OCI-LY1 (cell line): Measurements from ENCODE around the gene CHN2.

Experiments used
- H2AFZ ChIP-seq: fragments of 200-600 bp; sonication (generic), shearing (Covaris generic); 2 replicates; pipeline ENCODE4 v1.6.0; 2014; ENCODE audit warnings: antibody characterized with exemption, mild to moderate bottlenecking, low read length
- H3F3A ChIP-seq: fragments of 200-600 bp; sonication (generic), shearing (Covaris generic); 2 replicates; pipeline ENCODE4 v1.6.0; 2014; ENCODE audit warnings: mild to moderate bottlenecking, antibody characterized with exemption, low read length, moderate library complexity; ENCODE audit not compliant: insufficient read depth
- H3K27ac ChIP-seq: fragments of 200-600 bp; sonication (generic); 2 replicates; pipeline ENCODE4 v1.5.1; 2014; ENCODE audit warnings: low read length, mixed run types, mild to moderate bottlenecking, low read depth; ENCODE audit not compliant: poor library complexity, severe bottlenecking
- H3K27me3 ChIP-seq: fragments of 200-600 bp; sonication (generic); 2 replicates; pipeline ENCODE4 v1.6.0; 2014; ENCODE audit warnings: antibody characterized with exemption, mild to moderate bottlenecking, low read length, moderate library complexity; ENCODE audit not compliant: insufficient read depth
- H3K36me3 ChIP-seq: fragments of 200-600 bp; sonication (generic); 2 replicates; pipeline ENCODE4 v1.6.1; 2014; ENCODE audit warnings: mild to moderate bottlenecking, antibody characterized with exemption, low read length, moderate library complexity, mixed read lengths; ENCODE audit not compliant: insufficient read depth
- H3K4me1 ChIP-seq: fragments of 200-600 bp; sonication (generic); 2 replicates; pipeline ENCODE4 v1.5.1; 2014; ENCODE audit warnings: mild to moderate bottlenecking, low read length, moderate library complexity; ENCODE audit not compliant: insufficient read depth, severe bottlenecking
- H3K4me2 ChIP-seq: fragments of 200-600 bp; sonication (generic), shearing (Covaris generic); 2 replicates; pipeline ENCODE4 v1.6.1; 2014; ENCODE audit warnings: low read length
- H3K4me3 ChIP-seq: fragments of 200-600 bp; sonication (generic); 2 replicates; pipeline ENCODE4 v1.5.1; 2014; ENCODE audit warnings: low read length, low read depth, mild to moderate bottlenecking, mixed read lengths; ENCODE audit not compliant: poor library complexity, severe bottlenecking
- H3K79me2 ChIP-seq: fragments of 200-600 bp; shearing (Covaris generic); 2 replicates; pipeline ENCODE4 v1.6.1; 2016; ENCODE audit warnings: mixed run types, low read length, mixed read lengths; ENCODE audit not compliant: insufficient read depth
- H3K9ac ChIP-seq: fragments of 200-600 bp; sonication (generic), shearing (Covaris generic); 2 replicates; pipeline ENCODE4 v1.6.1; 2014; ENCODE audit warnings: mild to moderate bottlenecking, low read length, mixed read lengths
- H3K9me2 ChIP-seq: fragments of 200-600 bp; sonication (generic), shearing (Covaris generic); 2 replicates; pipeline ENCODE4 v1.6.1; 2014; ENCODE audit warnings: low read depth, mild to moderate bottlenecking, low read length, mixed read lengths
- H3K9me3 ChIP-seq: fragments of 200-600 bp; shearing (Covaris generic); 2 replicates; pipeline ENCODE4 v1.6.1; 2014; ENCODE audit warnings: low read length, mixed read lengths
- H4K20me1 ChIP-seq: fragments of 200-600 bp; sonication (generic), shearing (Covaris generic); 2 replicates; pipeline ENCODE4 v1.6.0; 2016; ENCODE audit warnings: mild to moderate bottlenecking, low read length; ENCODE audit not compliant: insufficient read depth
- EZH2 ChIP-seq: fragments of 200-600 bp; sonication (generic), shearing (Covaris generic); IDR thresholded peaks from 2 replicates; pipeline ENCODE4 v1.8.0; 2017; ENCODE audit warnings: borderline replicate concordance, mixed run types, mild to moderate bottlenecking, antibody characterized with exemption, low read length, moderate library complexity, mixed read lengths
- TF ChIP-seq, protein P1 (sequence below): fragments of 200-600 bp; sonication (generic), shearing (Covaris generic); IDR thresholded peaks from 2 replicates; pipeline ENCODE4 v1.5.1; 2017; ENCODE audit warnings: mild to moderate bottlenecking, antibody characterized with exemption, low read length, moderate library complexity, mixed read lengths

CHN2 gene

DNA sequence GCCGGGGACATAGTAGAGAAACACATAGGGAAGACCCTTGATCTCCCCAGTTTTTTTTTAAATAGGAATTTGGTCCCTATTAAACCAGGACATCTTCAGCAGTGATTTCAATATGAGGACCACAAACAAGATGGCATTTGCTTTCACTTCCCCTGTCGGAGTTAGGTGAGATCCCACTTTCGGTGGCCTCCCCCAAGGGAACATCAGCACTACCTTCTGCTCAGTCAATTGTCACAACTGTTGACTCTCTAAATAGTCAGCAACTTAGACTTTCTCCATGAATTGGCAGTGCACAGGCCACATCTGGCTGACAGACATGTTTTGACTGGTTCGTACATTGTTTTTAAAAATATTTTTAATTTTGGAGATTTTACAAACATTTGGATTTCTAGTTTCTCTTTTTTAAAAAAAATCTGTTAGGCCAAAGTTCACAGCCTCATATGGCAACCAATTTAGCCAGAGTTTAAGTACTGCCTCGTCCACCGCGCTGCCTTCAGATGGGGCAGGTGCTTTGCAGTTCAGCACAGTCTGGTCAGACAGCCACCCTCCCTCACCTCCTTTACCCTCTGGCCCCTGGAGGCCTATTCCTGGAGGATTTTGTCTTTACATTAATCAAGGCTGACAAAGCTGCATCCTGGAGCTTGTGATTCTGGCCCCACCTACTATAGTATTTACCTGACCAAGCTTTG, 229.9 kb downstream of the CHN2 start:
- TF ChIP-seq, protein P1, sequence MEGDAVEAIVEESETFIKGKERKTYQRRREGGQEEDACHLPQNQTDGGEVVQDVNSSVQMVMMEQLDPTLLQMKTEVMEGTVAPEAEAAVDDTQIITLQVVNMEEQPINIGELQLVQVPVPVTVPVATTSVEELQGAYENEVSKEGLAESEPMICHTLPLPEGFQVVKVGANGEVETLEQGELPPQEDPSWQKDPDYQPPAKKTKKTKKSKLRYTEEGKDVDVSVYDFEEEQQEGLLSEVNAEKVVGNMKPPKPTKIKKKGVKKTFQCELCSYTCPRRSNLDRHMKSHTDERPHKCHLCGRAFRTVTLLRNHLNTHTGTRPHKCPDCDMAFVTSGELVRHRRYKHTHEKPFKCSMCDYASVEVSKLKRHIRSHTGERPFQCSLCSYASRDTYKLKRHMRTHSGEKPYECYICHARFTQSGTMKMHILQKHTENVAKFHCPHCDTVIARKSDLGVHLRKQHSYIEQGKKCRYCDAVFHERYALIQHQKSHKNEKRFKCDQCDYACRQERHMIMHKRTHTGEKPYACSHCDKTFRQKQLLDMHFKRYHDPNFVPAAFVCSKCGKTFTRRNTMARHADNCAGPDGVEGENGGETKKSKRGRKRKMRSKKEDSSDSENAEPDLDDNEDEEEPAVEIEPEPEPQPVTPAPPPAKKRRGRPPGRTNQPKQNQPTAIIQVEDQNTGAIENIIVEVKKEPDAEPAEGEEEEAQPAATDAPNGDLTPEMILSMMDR: no peak
- TF ChIP-seq EZH2: no peak
- peaks cover 12% of the 10 kb centered on the region for H3K27me3 ChIP-seq
- no peaks in the 10 kb centered on the region for H3K4me1 ChIP-seq
- H3K27ac ChIP-seq: no peak overlapping the region
- no peaks in the 10 kb centered on the region for H3F3A ChIP-seq
- H3K9ac ChIP-seq: no peak overlapping the region
- no peak overlapping the region for H2AFZ ChIP-seq
- no peaks in the 10 kb centered on the region for H4K20me1 ChIP-seq
- no peaks in the 10 kb centered on the region for H3K9me3 ChIP-seq
- H3K36me3 ChIP-seq: no peaks in the 10 kb centered on the region
- no peak overlapping the region for H3K4me3 ChIP-seq
- no peak overlapping the region for H3K4me2 ChIP-seq
- H3K79me2 ChIP-seq: no peaks in the 10 kb centered on the region
- H3K9me2 ChIP-seq: no peaks in the 10 kb centered on the region

DNA sequence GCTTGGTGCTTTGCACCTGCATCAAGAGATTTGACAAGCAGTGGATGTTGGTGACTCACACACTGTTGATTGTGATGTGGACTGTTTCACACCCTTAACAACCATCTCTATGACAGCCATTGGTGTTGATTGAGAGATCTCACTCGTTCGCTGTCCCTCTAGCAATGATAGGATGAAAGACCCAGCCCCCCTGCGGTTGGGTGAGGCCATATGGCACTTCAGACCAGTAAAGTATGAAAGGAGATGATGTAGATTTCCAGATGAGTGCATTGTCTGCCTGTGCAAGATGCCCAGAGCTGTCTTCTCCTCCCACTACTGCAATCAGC, 230.4 kb downstream of the CHN2 start:
- Histone ChIP-seq H3K9me2 (no peaks in the 10 kb centered on the region), H3K36me3 (no peaks in the 10 kb centered on the region), H3K9me3 (no peaks in the 10 kb centered on the region), H3K27ac (no peak overlapping the region), H3K9ac (no peak overlapping the region), H3K4me1 (no peaks in the 10 kb centered on the region), H3K79me2 (no peaks in the 10 kb centered on the region), H3F3A (no peaks in the 10 kb centered on the region), H3K27me3 (peaks cover 12% of the 10 kb centered on the region), H4K20me1 (no peaks in the 10 kb centered on the region), H3K4me2 (no peak overlapping the region), H2AFZ (no peak overlapping the region), H3K4me3 (no peak overlapping the region)
- TF ChIP-seq, protein P1: no peak
- no peak for TF ChIP-seq EZH2

DNA sequence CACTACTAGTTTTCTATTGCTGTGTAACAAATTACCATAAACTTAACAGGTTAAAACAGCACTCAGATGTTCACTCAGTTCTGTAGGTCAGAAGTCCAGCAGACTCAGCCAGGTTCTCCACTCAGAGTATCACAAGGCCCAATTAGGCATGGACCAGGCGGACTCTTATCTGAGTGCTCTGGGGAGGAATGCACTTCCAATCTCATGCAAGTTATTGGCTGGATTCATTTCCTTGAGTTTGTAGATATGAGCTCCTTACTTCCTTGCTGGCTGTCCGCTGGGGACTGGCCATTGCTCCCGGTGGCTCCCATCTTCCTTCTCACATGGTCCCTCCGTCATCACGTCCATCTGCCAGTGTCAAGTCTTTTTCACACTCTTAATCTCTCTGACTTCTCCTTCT, 232.0 kb downstream of the CHN2 start:
- Histone ChIP-seq H3K79me2 (no peaks in the 10 kb centered on the region), H3K4me1 (no peaks in the 10 kb centered on the region), H3K36me3 (no peaks in the 10 kb centered on the region), H3F3A (no peaks in the 10 kb centered on the region), H2AFZ (no peak overlapping the region), H3K9me3 (no peaks in the 10 kb centered on the region), H3K27me3 (peaks cover 12% of the 10 kb centered on the region), H4K20me1 (no peaks in the 10 kb centered on the region), H3K27ac (no peak overlapping the region), H3K9ac (no peak overlapping the region), H3K4me2 (no peak overlapping the region), H3K9me2 (no peaks in the 10 kb centered on the region), H3K4me3 (no peak overlapping the region)
- TF ChIP-seq, protein P1: no peak
- no peak for TF ChIP-seq EZH2
